SJCRH30 (cell line): ENCODE data around the gene IFIT2. TPM values are rescaled to one million over a fixed set of nuclear protein-coding genes. Genes with fewer than 3 reads are reported as not detected.

Experiments
- DNase-seq, 2 experiments: peaks; one replicate each; pipeline ENCODE4 v3.0.0-alpha.2; 2015 to 2020
- H3K27ac ChIP-seq: fragments of 250-450 bp; sonication (Bioruptor Pico); 2 replicates; pipeline ENCODE4 v1.5.1; 2020; ENCODE audit warnings: mild to moderate bottlenecking, moderate library complexity
- H3K27me3 ChIP-seq: fragments of 250-450 bp; sonication (Bioruptor Pico); 2 replicates; pipeline ENCODE4 v1.5.1; 2020; ENCODE audit warnings: mild to moderate bottlenecking, moderate library complexity
- H3K36me3 ChIP-seq: fragments of 250-450 bp; sonication (Bioruptor Pico); 2 replicates; pipeline ENCODE4 v1.5.1; 2020; ENCODE audit warnings: mild to moderate bottlenecking, moderate library complexity
- H3K4me1 ChIP-seq: fragments of 250-450 bp; sonication (Bioruptor Pico); 2 replicates; pipeline ENCODE4 v1.5.1; 2020; ENCODE audit warnings: mild to moderate bottlenecking, moderate library complexity
- H3K4me3 ChIP-seq: fragments of 250-450 bp; sonication (Bioruptor Pico); 2 replicates; pipeline ENCODE4 v1.5.1; 2020; ENCODE audit warnings: mild to moderate bottlenecking, moderate library complexity
- H3K9me3 ChIP-seq: fragments of 250-450 bp; sonication (Bioruptor Pico); replicated peaks from 2 replicates; pipeline ENCODE4 v1.5.1; 2020; ENCODE audit warnings: mild to moderate bottlenecking, moderate library complexity
- total RNA-seq: library from RNA; depleted of rRNA; stranded (reverse); fragments of >200 nt; shearing (Covaris generic); gene quantifications from 2 replicates; pipeline ENCODE4 v1.2.3, GENCODE V29; 2014; rRNA removed

The IFIT2 gene
- total RNA-seq, 1 experiment from 2014 or later = 0.26 TPM

- H3K4me3 ChIP-seq = peak overlapping the region; percentile 36
- DNase-seq = no peak
These were observed 49.5 kb downstream of the IFIT2 start for GRCh38 chr10:89351412-89351779.

GRCh38 chr10:89351780-89352597 is 50.1 kb downstream of the IFIT2 start:
- Histone ChIP-seq H3K4me3 (peak overlapping the region; percentile 36), H3K9me3 (no peaks in the 10 kb centered on the region), H3K27ac (peak overlapping the region; percentile 46), H3K27me3 (no peaks in the 10 kb centered on the region), H3K4me1 (no peaks in the 10 kb centered on the region), H3K36me3 (no peaks in the 10 kb centered on the region)
- peak in 1 of 2 experiments; percentile 15 for DNase-seq

More at GRCh38 chr10:89351412-89351779, 49.5 kb downstream of the IFIT2 start:
- no peaks in the 10 kb centered on the region for H3K36me3 ChIP-seq
- H3K4me1 ChIP-seq = no peaks in the 10 kb centered on the region
- peak overlapping the region; percentile 46 for H3K27ac ChIP-seq
- no peaks in the 10 kb centered on the region for H3K27me3 ChIP-seq
- no peaks in the 10 kb centered on the region for H3K9me3 ChIP-seq

- no peaks in the 10 kb centered on the region for H3K27me3 ChIP-seq
- H3K9me3 ChIP-seq = no peaks in the 10 kb centered on the region
- no peaks in the 10 kb centered on the region for H3K4me1 ChIP-seq
- peak overlapping the region; percentile 5; the same call in 1 of the 2 replicates for H3K27ac ChIP-seq
- no peak overlapping the region for H3K4me3 ChIP-seq
- no peaks in the 10 kb centered on the region for H3K36me3 ChIP-seq
- DNase-seq = no peak
These were observed 51.0 kb downstream of the IFIT2 start for GRCh38 chr10:89352802-89353201.

- Histone ChIP-seq H3K4me3 (no peak overlapping the region), H3K27ac (no peak overlapping the region), H3K4me1 (no peaks in the 10 kb centered on the region), H3K27me3 (no peaks in the 10 kb centered on the region), H3K9me3 (no peaks in the 10 kb centered on the region), H3K36me3 (no peaks in the 10 kb centered on the region)
- no peak for DNase-seq
These were observed 53.6 kb downstream of the IFIT2 start for GRCh38 chr10:89355394-89355931.

- DNase-seq = no peak
- Histone ChIP-seq H3K4me1 (no peaks in the 10 kb centered on the region), H3K36me3 (no peaks in the 10 kb centered on the region), H3K27me3 (no peaks in the 10 kb centered on the region), H3K4me3 (no peak overlapping the region), H3K27ac (no peak overlapping the region), H3K9me3 (no peaks in the 10 kb centered on the region)
These were observed 55.2 kb downstream of the IFIT2 start for GRCh38 chr10:89357096-89357495.

GRCh38 chr10:89357975-89358374 is 56.1 kb downstream of the IFIT2 start:
- no peak overlapping the region for H3K27ac ChIP-seq
- no peaks in the 10 kb centered on the region for H3K4me1 ChIP-seq
- no peaks in the 10 kb centered on the region for H3K36me3 ChIP-seq
- H3K9me3 ChIP-seq = no peaks in the 10 kb centered on the region
- no peak overlapping the region for H3K4me3 ChIP-seq
- H3K27me3 ChIP-seq = no peaks in the 10 kb centered on the region
- DNase-seq = no peak

Other genes starting within 250 kb of the IFIT2 start
- gene CH25H, start 94.7 kb upstream of the IFIT2 start, total RNA-seq = 0.22 TPM in 1 of 2 replicates, not detected in the other
- 14.5 and 14.6 TPM in 2 replicates for gene LIPA, start 50.3 kb upstream of the IFIT2 start, total RNA-seq
- gene IFIT3, start 26.0 kb downstream of the IFIT2 start, total RNA-seq = 0.73 and 0.76 TPM in 2 replicates
- gene IFIT1B, start 76.0 kb downstream of the IFIT2 start, total RNA-seq = not detected in 2 replicates
- 0.33 and 0.36 TPM in 2 replicates for gene IFIT1, start 90.6 kb downstream of the IFIT2 start, total RNA-seq
- gene IFIT5, start 112.5 kb downstream of the IFIT2 start, total RNA-seq = 7.1 and 8.1 TPM in 2 replicates
- 0.15 and 0.18 TPM in 2 replicates for gene SLC16A12, start 233.5 kb downstream of the IFIT2 start, total RNA-seq